Suprapubic skin (tissue), 4 donors: ENCODE results near the gene ADGRF1. TPM values are rescaled to one million over a fixed set of nuclear protein-coding genes. Genes with fewer than 3 reads are reported as not detected.
"Not testable (repeated sequence)": the region's sequence is repeated elsewhere in the genome, so short reads cannot be mapped to it uniquely, and the experiment has no call there.

Experiments used
- DNase-seq, 2 donors: peaks; one replicate each; pipeline ENCODE4 v3.0.0-alpha.2; 2019; ENCODE audit warnings: low spot score in 2 of 2
- H3K27ac ChIP-seq: fragments of 200-600 bp; sonication (generic); one replicate; pipeline ENCODE4 v1.5.1; 2019
- H3K27me3 ChIP-seq: fragments of 200-600 bp; sonication (generic); one replicate; pipeline ENCODE4 v1.5.1; 2019
- H3K36me3 ChIP-seq: fragments of 200-600 bp; sonication (generic); one replicate; pipeline ENCODE4 v1.5.1; 2019
- H3K4me1 ChIP-seq: fragments of 200-600 bp; sonication (generic); one replicate; pipeline ENCODE4 v1.5.1; 2019
- H3K4me3 ChIP-seq: fragments of 200-600 bp; sonication (generic); one replicate; pipeline ENCODE4 v1.5.1; 2019; ENCODE audit warnings: mild to moderate bottlenecking
- H3K9me3 ChIP-seq: fragments of 200-600 bp; sonication (generic); one replicate; pipeline ENCODE4 v1.5.1; 2019
- EP300 ChIP-seq: sonication (generic); formaldehyde crosslinking; IDR thresholded peaks from one replicate; pipeline ENCODE4 v1.6.1; 2017; ENCODE audit warnings: antibody characterized with exemption
- POLR2A ChIP-seq, 2 donors: fragments of 450-650 bp; IDR thresholded peaks; one replicate each; pipeline ENCODE4 v1.6.1; 2017; ENCODE audit warnings: antibody characterized with exemption in 2 of 2, mild to moderate bottlenecking in 2 of 2, moderate library complexity in 2 of 2
- POLR2AphosphoS5 ChIP-seq, 3 donors: sonication (generic); formaldehyde crosslinking; IDR thresholded peaks; one replicate each; pipeline ENCODE4 v1.6.1; 2017; ENCODE audit warnings: antibody characterized with exemption in 3 of 3
- WGBS: methylation state at CpG from one replicate; pipeline ENCODE4 v1.1.5; 2018; 5-methylcytosine and 5-hydroxymethylcytosine counted together
- total RNA-seq, 4 donors: library from RNA; depleted of rRNA; stranded (reverse); fragments of >200 nt; gene quantifications; one replicate each; pipeline ENCODE4 v1.1.0, GENCODE V29; 2016
- TF ChIP-seq, protein P1 (sequence below), 2 donors: fragments of 200-600 bp in 1 of 2; fragments of 450-650 bp in 1 of 2; sonication (generic) in 1 of 2; IDR thresholded peaks; one replicate each; pipeline ENCODE4 v1.5.1; 2016 to 2019; ENCODE audit warnings: antibody characterized with exemption in 2 of 2, mild to moderate bottlenecking in 1 of 2, moderate library complexity in 1 of 2

The ADGRF1 gene
- total RNA-seq, 4 donors from 2014 or later = 0.31 to 0.42 TPM; not detected in 2

DNA sequence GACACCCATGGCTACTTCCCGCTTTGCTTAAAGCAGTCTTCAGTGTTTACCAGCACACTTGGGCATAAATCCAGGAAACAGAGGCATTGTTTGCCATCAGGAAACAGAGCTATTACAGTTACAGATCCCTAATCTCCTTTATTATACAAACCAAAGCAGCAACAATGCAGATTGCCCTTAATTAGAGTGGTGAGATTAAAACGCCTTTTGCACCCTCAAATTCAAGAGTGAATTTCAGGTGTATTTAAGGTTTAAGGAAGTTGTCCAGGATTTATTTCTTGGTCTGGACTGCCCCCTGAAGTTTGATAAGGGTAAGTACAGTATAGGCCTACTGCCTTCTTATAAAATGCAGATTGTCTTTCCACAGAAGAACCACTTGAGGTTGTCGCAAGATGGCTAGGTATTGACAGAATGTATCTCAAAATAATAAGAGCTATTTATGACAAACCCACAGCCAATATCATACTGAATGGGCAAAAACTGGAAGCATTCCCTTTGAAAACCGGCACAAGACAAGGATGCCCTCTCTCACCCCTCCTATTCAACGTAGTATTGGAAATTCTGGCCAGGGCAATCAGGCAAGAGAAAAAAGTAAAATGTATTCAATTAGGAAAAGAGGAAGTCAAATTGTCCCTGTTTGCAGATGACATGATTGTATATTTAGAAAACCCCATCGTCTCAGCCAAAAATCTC, 51.2 kb downstream of the ADGRF1 start:
- WGBS = 33% methylated on average over 6 of the region's 6 CpGs
- peaks cover 18% of the 10 kb centered on the region for H3K4me1 ChIP-seq
- not testable (repeated sequence) for H3K36me3 ChIP-seq, H3K27me3 ChIP-seq, H3K27ac ChIP-seq, H3K9me3 ChIP-seq, DNase-seq, H3K4me3 ChIP-seq
- TF ChIP-seq POLR2AphosphoS5 (IDR thresholded peaks at IDR 0.05) = peak in 1 of 3 donors; percentile 30
- TF ChIP-seq, protein P1, sequence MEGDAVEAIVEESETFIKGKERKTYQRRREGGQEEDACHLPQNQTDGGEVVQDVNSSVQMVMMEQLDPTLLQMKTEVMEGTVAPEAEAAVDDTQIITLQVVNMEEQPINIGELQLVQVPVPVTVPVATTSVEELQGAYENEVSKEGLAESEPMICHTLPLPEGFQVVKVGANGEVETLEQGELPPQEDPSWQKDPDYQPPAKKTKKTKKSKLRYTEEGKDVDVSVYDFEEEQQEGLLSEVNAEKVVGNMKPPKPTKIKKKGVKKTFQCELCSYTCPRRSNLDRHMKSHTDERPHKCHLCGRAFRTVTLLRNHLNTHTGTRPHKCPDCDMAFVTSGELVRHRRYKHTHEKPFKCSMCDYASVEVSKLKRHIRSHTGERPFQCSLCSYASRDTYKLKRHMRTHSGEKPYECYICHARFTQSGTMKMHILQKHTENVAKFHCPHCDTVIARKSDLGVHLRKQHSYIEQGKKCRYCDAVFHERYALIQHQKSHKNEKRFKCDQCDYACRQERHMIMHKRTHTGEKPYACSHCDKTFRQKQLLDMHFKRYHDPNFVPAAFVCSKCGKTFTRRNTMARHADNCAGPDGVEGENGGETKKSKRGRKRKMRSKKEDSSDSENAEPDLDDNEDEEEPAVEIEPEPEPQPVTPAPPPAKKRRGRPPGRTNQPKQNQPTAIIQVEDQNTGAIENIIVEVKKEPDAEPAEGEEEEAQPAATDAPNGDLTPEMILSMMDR (IDR thresholded peaks at IDR 0.05) = peak; percentile 39 to 47

DNA sequence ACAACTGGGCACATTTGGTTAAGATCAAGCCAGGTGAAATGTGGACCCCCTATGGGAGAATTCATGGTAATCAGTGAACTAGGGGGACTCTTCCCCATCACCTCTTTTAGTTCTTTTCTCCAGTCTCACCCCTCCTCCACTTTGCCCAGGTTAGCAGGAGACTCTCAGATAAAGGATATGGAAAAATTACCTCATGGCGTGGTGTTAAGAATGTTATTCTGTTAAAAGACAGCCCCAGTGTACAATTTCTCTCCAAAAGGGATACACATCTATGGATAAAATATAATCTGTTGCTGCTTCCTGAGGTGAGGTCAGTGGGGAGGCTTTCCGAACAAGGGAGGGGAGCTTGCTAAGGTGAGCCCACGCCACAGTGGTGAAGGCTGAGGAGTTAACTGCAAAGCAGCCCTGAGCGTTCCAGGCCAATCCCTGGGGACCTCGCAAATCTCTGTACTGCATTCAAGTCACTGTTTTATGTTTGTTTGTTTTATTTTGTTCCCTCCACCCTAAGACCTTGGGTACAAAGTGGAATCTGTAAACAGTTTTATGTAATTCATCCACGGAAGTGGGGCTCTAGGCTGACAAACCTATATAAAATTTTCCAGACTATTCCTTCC, 52.0 kb downstream of the ADGRF1 start:
- Histone ChIP-seq H3K9me3 (no peaks in the 10 kb centered on the region), H3K36me3 (no peaks in the 10 kb centered on the region), H3K4me1 (peaks cover 18% of the 10 kb centered on the region), H3K27ac (peak overlapping the region; percentile 48), H3K4me3 (no peak overlapping the region), H3K27me3 (no peaks in the 10 kb centered on the region)
- DNase-seq = no peak
- TF ChIP-seq, protein P1 (IDR thresholded peaks at IDR 0.05) = no peak
- TF ChIP-seq POLR2A (IDR thresholded peaks at IDR 0.05) (no peak), EP300 (no peak), POLR2AphosphoS5 (IDR thresholded peaks at IDR 0.05) (no peak)
- 57% methylated on average over 6 of the region's 6 CpGs for WGBS

DNA sequence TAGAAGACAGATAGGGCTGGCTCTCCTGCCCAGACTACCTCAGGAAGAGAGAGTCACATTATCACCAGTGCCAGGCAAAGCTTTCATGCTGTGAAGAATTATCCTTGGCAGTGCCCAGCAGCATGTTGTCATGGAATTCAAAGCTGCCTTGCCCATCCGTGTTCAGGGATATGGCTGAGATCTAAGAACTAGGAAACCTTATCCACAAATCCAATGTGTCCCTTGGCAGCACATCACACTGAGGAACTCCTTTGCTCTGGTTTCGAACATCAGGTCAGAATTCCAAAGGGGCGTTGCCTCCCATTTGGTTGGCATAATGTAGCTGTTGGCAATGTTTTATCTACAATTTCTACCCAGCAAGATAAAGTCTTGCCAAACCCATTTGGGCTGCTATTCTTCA, 52.7 kb downstream of the ADGRF1 start:
- WGBS = 11% methylated on average over 3 of the region's 3 CpGs
- H3K4me3 ChIP-seq = no peak overlapping the region
- no peak for TF ChIP-seq POLR2A (IDR thresholded peaks at IDR 0.05)
- no peak for TF ChIP-seq POLR2AphosphoS5 (IDR thresholded peaks at IDR 0.05)
- TF ChIP-seq, protein P1 (IDR thresholded peaks at IDR 0.05) = no peak
- no peak for TF ChIP-seq EP300
- H3K27ac ChIP-seq = no peak overlapping the region
- H3K9me3 ChIP-seq = no peaks in the 10 kb centered on the region
- no peaks in the 10 kb centered on the region for H3K27me3 ChIP-seq
- DNase-seq = no peak
- H3K36me3 ChIP-seq = no peaks in the 10 kb centered on the region
- H3K4me1 ChIP-seq = peaks cover 18% of the 10 kb centered on the region

DNA sequence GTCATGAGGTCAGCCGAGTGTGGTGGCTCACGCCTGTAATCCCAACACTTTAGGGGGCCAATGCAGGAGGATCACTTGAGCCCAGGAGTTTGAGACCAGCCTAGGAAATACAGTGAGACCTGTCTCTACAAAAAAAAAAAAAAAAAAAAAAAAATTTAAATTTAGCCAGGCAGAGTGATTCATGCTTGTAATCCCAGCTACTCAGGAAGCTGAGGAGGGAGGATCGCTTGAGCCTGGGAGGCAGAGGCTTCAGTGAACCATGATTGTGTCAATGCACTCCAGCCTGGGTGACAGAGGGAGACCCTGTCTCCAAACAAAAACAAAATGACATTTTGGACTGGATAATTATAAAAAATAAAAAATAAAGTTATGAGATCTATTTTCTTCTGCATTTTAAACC, 56.2 kb downstream of the ADGRF1 start:
- DNase-seq = no peak
- no peaks in the 10 kb centered on the region for H3K27me3 ChIP-seq
- no peaks in the 10 kb centered on the region for H3K36me3 ChIP-seq
- peaks cover 23% of the 10 kb centered on the region for H3K4me1 ChIP-seq
- WGBS = 71% methylated on average over 3 of the region's 3 CpGs
- no peak overlapping the region for H3K27ac ChIP-seq
- TF ChIP-seq POLR2AphosphoS5 (IDR thresholded peaks at IDR 0.05) = no peak
- TF ChIP-seq, protein P1 (IDR thresholded peaks at IDR 0.05) = no peak
- no peak for TF ChIP-seq EP300
- no peak for TF ChIP-seq POLR2A (IDR thresholded peaks at IDR 0.05)
- H3K4me3 ChIP-seq = no peak overlapping the region
- no peaks in the 10 kb centered on the region for H3K9me3 ChIP-seq

DNA sequence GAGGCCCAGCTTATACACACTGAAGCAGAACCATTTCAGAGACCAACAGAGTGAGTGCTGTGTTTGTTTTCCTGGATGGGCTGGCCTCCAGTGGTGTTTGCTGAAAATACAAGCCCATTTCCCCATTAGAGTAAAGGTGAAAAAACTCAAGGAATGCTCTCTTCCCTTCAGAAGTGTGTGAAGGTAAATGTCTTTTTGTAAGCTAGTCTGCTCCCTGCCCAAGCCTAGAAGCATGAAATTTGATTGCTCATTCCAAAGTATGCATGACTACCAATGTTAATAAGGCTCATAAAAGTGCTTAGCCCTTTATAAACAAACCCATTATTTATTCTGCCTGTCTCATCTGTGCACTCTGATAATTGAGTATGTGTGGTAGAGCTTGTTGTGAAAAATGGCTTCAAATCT, 59.1 kb downstream of the ADGRF1 start:
- H3K9me3 ChIP-seq = no peaks in the 10 kb centered on the region
- no peak for TF ChIP-seq EP300
- TF ChIP-seq POLR2AphosphoS5 (IDR thresholded peaks at IDR 0.05) = no peak
- TF ChIP-seq POLR2A (IDR thresholded peaks at IDR 0.05) = no peak
- TF ChIP-seq, protein P1 (IDR thresholded peaks at IDR 0.05) = no peak
- no peak overlapping the region for H3K4me3 ChIP-seq
- H3K27ac ChIP-seq = no peak overlapping the region
- no peak for DNase-seq
- no peaks in the 10 kb centered on the region for H3K27me3 ChIP-seq
- H3K36me3 ChIP-seq = no peaks in the 10 kb centered on the region
- peaks cover 5% of the 10 kb centered on the region for H3K4me1 ChIP-seq
